ENCODE results near the gene TGFBR3. TPM values are rescaled to one million over a fixed set of nuclear protein-coding genes. Genes with fewer than 3 reads are reported as not detected.

TGFBR3 gene
- total RNA-seq, 1 experiment from 2014 or later, result 4.2 TPM

- Mint-ChIP-seq H3K27me3 (ENCODE audit: low read depth) (no peaks in the 10 kb centered on the region), H3K36me3 (no peaks in the 10 kb centered on the region), H3K27ac (no peak overlapping the region), H3K9me3 (no peaks in the 10 kb centered on the region), H3K4me1 (peaks cover 15% of the 10 kb centered on the region), H3K4me3 (no peak overlapping the region)
- DNase-seq (ENCODE audit: low spot score) (no peak), ATAC-seq (no peak)
- POLR2A ChIA-PET, result no interaction called here
- TF ChIP-seq, protein P1, sequence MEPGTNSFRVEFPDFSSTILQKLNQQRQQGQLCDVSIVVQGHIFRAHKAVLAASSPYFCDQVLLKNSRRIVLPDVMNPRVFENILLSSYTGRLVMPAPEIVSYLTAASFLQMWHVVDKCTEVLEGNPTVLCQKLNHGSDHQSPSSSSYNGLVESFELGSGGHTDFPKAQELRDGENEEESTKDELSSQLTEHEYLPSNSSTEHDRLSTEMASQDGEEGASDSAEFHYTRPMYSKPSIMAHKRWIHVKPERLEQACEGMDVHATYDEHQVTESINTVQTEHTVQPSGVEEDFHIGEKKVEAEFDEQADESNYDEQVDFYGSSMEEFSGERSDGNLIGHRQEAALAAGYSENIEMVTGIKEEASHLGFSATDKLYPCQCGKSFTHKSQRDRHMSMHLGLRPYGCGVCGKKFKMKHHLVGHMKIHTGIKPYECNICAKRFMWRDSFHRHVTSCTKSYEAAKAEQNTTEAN (CRISPR knock-in tag; IDR thresholded peaks at IDR 0.05), result no peak
- no peak for TF ChIP-seq ZNF396 (CRISPR knock-in tag; IDR thresholded peaks at IDR 0.05; ENCODE audit: borderline replicate concordance)
- no peak for TF ChIP-seq ZNF512 (CRISPR knock-in tag; IDR thresholded peaks at IDR 0.05; ENCODE audit: borderline replicate concordance)
- TF ChIP-seq NFATC4 (CRISPR knock-in tag; IDR thresholded peaks at IDR 0.05), result no peak
- TF ChIP-seq ZNF219 (CRISPR knock-in tag; IDR thresholded peaks at IDR 0.05; ENCODE audit: borderline replicate concordance), result no peak
- TF ChIP-seq MXD4 (CRISPR knock-in tag; IDR thresholded peaks at IDR 0.05; ENCODE audit: borderline replicate concordance), result no peak
- TF ChIP-seq FOXJ3 (CRISPR knock-in tag; IDR thresholded peaks at IDR 0.05; ENCODE audit: borderline replicate concordance), result no peak
- TF ChIP-seq ZNF317 (CRISPR knock-in tag; IDR thresholded peaks at IDR 0.05; ENCODE audit: borderline replicate concordance, low read depth), result no peak
- no peak for TF ChIP-seq ZNF232 (CRISPR knock-in tag; IDR thresholded peaks at IDR 0.05)
- TF ChIP-seq NFE2L1 (CRISPR knock-in tag; IDR thresholded peaks at IDR 0.05), result no peak
- TF ChIP-seq, protein P2, sequence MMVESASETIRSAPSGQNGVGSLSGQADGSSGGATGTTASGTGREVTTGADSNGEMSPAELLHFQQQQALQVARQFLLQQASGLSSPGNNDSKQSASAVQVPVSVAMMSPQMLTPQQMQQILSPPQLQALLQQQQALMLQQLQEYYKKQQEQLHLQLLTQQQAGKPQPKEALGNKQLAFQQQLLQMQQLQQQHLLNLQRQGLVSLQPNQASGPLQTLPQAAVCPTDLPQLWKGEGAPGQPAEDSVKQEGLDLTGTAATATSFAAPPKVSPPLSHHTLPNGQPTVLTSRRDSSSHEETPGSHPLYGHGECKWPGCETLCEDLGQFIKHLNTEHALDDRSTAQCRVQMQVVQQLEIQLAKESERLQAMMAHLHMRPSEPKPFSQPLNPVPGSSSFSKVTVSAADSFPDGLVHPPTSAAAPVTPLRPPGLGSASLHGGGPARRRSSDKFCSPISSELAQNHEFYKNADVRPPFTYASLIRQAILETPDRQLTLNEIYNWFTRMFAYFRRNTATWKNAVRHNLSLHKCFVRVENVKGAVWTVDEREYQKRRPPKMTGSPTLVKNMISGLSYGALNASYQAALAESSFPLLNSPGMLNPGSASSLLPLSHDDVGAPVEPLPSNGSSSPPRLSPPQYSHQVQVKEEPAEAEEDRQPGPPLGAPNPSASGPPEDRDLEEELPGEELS (CRISPR knock-in tag; IDR thresholded peaks at IDR 0.05), result no peak
- CTCF ChIA-PET, result interaction anchor here (0.5 kb wide), 1 partner anchor 47 kb away, joined by 4 read pairs; no protein-coding TSS in a partner anchor
Observed at GRCh38 chr1:91729621-91730358, 156.2 kb downstream of the TGFBR3 start.

DNA sequence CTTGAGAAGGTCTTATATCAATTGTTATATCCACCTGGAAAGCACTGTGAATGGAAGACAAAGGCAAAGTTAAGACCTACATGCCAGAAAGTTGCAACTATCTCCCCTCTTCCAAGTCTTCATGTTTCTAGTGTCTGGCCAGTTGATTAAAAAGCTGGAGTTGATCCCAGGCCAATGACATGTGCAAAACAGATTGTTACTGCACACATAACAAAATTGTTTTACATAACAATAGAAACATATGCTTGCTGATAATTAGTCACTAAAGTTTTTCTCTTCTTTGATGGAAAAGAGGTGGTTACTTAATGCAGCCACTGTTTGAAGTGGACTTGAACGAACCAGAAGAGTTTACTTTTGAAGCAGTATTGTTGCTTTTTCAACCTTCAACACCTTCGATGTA lies 158.2 kb downstream of the TGFBR3 start:
- ChIA-PET POLR2A (no interaction called here), CTCF (no interaction called here)
- Mint-ChIP-seq H3K4me3 (no peak overlapping the region), H3K27me3 (ENCODE audit: low read depth) (no peaks in the 10 kb centered on the region), H3K27ac (no peak overlapping the region), H3K9me3 (no peaks in the 10 kb centered on the region), H3K4me1 (peaks cover 15% of the 10 kb centered on the region), H3K36me3 (no peaks in the 10 kb centered on the region)
- TF ChIP-seq, protein P3, sequence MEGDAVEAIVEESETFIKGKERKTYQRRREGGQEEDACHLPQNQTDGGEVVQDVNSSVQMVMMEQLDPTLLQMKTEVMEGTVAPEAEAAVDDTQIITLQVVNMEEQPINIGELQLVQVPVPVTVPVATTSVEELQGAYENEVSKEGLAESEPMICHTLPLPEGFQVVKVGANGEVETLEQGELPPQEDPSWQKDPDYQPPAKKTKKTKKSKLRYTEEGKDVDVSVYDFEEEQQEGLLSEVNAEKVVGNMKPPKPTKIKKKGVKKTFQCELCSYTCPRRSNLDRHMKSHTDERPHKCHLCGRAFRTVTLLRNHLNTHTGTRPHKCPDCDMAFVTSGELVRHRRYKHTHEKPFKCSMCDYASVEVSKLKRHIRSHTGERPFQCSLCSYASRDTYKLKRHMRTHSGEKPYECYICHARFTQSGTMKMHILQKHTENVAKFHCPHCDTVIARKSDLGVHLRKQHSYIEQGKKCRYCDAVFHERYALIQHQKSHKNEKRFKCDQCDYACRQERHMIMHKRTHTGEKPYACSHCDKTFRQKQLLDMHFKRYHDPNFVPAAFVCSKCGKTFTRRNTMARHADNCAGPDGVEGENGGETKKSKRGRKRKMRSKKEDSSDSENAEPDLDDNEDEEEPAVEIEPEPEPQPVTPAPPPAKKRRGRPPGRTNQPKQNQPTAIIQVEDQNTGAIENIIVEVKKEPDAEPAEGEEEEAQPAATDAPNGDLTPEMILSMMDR (IDR thresholded peaks at IDR 0.05), result no peak
- no peak for TF ChIP-seq FOXK1 (CRISPR knock-in tag; IDR thresholded peaks at IDR 0.05)
- TF ChIP-seq MYBL2 (CRISPR knock-in tag; IDR thresholded peaks at IDR 0.05), result no peak
- no peak for ATAC-seq
- DNase-seq (ENCODE audit: low spot score), result no peak
